Parathyroid adenoma (tissue), 2 donors: ENCODE data around the gene RAP2C.

Source experiments
- H2AFZ ChIP-seq: fragments of 300-600 bp; sonication (generic); one replicate; pipeline ENCODE4 v1.7.0; 2017; ENCODE audit warnings: antibody characterized with exemption, mild to moderate bottlenecking
- H3K27ac ChIP-seq: fragments of 300-600 bp; sonication (generic); one replicate; pipeline ENCODE4 v1.7.0; 2017
- H3K27me3 ChIP-seq: fragments of 300-600 bp; sonication (generic); one replicate; pipeline ENCODE4 v1.7.0; 2017; ENCODE audit warnings: low read length; ENCODE audit not compliant: control insufficient read depth, insufficient read depth
- H3K36me3 ChIP-seq: fragments of 300-600 bp; sonication (generic); one replicate; pipeline ENCODE4 v1.7.0; 2017; ENCODE audit warnings: low read length; ENCODE audit not compliant: control insufficient read depth, insufficient read depth
- H3K4me1 ChIP-seq: fragments of 300-600 bp; sonication (generic); one replicate; pipeline ENCODE4 v1.7.0; 2017; ENCODE audit warnings: control low read depth
- H3K4me2 ChIP-seq: fragments of 300-600 bp; sonication (generic); one replicate; pipeline ENCODE4 v1.7.0; 2017; ENCODE audit warnings: low read length
- H3K4me3 ChIP-seq: fragments of 300-600 bp; sonication (generic); one replicate; pipeline ENCODE4 v1.7.0; 2017; ENCODE audit warnings: low read depth, low read length
- H3K79me2 ChIP-seq: fragments of 300-600 bp; sonication (generic); one replicate; pipeline ENCODE4 v1.7.0; 2017; ENCODE audit warnings: control low read depth
- H3K9ac ChIP-seq: fragments of 300-600 bp; sonication (generic); one replicate; pipeline ENCODE4 v1.7.0; 2017; ENCODE audit warnings: mild to moderate bottlenecking
- H3K9me3 ChIP-seq: fragments of 300-600 bp; sonication (generic); one replicate; pipeline ENCODE4 v1.7.0; 2017; ENCODE audit warnings: low read length; ENCODE audit not compliant: control insufficient read depth
- CTCF ChIP-seq: fragments of 300-600 bp; sonication (generic); IDR thresholded peaks from one replicate; pipeline ENCODE4 v1.7.0; 2017; ENCODE audit warnings: antibody characterized with exemption, mild to moderate bottlenecking
- donor health status: primary hyperparathyroidism.

RAP2C gene

GRCh38 chrX:132207996-132208395, 11.3 kb downstream of the RAP2C start:
- no peak for TF ChIP-seq CTCF
- Histone ChIP-seq H3K27me3 (no peaks in the 10 kb centered on the region), H3K9me3 (no peaks in the 10 kb centered on the region), H3K79me2 (no peaks in the 10 kb centered on the region), H3K4me3 (no peak overlapping the region), H3K27ac (no peak overlapping the region), H3K9ac (no peak overlapping the region), H2AFZ (no peak overlapping the region), H3K4me1 (peaks cover 7% of the 10 kb centered on the region), H3K36me3 (no peaks in the 10 kb centered on the region), H3K4me2 (no peak overlapping the region)

- Histone ChIP-seq H3K79me2 (no peaks in the 10 kb centered on the region), H2AFZ (no peak overlapping the region), H3K36me3 (no peaks in the 10 kb centered on the region), H3K27ac (peak overlapping the region; percentile 59), H3K9me3 (no peaks in the 10 kb centered on the region), H3K9ac (no peak overlapping the region), H3K4me2 (no peak overlapping the region), H3K4me1 (peaks cover 7% of the 10 kb centered on the region), H3K27me3 (no peaks in the 10 kb centered on the region), H3K4me3 (no peak overlapping the region)
- no peak for TF ChIP-seq CTCF
These were observed 13.0 kb downstream of the RAP2C start for GRCh38 chrX:132206259-132206658.

GRCh38 chrX:132204629-132205028, 14.6 kb downstream of the RAP2C start:
- Histone ChIP-seq H3K4me1 (peaks cover 7% of the 10 kb centered on the region), H2AFZ (no peak overlapping the region), H3K79me2 (no peaks in the 10 kb centered on the region), H3K4me3 (no peak overlapping the region), H3K27ac (no peak overlapping the region), H3K36me3 (no peaks in the 10 kb centered on the region), H3K9me3 (no peaks in the 10 kb centered on the region), H3K27me3 (no peaks in the 10 kb centered on the region), H3K4me2 (no peak overlapping the region), H3K9ac (no peak overlapping the region)
- no peak for TF ChIP-seq CTCF

- no peak for TF ChIP-seq CTCF
- Histone ChIP-seq H3K27ac (no peak overlapping the region), H3K4me2 (no peak overlapping the region), H3K9ac (no peak overlapping the region), H3K79me2 (no peaks in the 10 kb centered on the region), H3K36me3 (no peaks in the 10 kb centered on the region), H3K4me3 (no peak overlapping the region), H3K9me3 (no peaks in the 10 kb centered on the region), H3K4me1 (peaks cover 5% of the 10 kb centered on the region), H3K27me3 (no peaks in the 10 kb centered on the region), H2AFZ (no peak overlapping the region)
These were observed 18.3 kb downstream of the RAP2C start for GRCh38 chrX:132200976-132201375.

- no peak overlapping the region for H2AFZ ChIP-seq
- no peaks in the 10 kb centered on the region for H3K27me3 ChIP-seq
- H3K4me2 ChIP-seq: no peak overlapping the region
- peaks cover 11% of the 10 kb centered on the region for H3K4me1 ChIP-seq
- H3K27ac ChIP-seq: no peak overlapping the region
- no peaks in the 10 kb centered on the region for H3K79me2 ChIP-seq
- TF ChIP-seq CTCF: no peak
- H3K36me3 ChIP-seq: no peaks in the 10 kb centered on the region
- no peaks in the 10 kb centered on the region for H3K9me3 ChIP-seq
- H3K4me3 ChIP-seq: no peak overlapping the region
- H3K9ac ChIP-seq: no peak overlapping the region
These were observed 19.3 kb downstream of the RAP2C start for GRCh38 chrX:132199941-132200340.
